GM19025 (cell line): ENCODE results near the gene USP37.

Experiments used
- ATAC-seq: cut with Tn5 transposase; IDR thresholded peaks from one replicate; pipeline ENCODE4 v1.9.1; 2021; ENCODE audit warnings: mild to moderate bottlenecking, low read depth, moderate library complexity; ENCODE audit not compliant: unreplicated experiment

The USP37 gene

DNA sequence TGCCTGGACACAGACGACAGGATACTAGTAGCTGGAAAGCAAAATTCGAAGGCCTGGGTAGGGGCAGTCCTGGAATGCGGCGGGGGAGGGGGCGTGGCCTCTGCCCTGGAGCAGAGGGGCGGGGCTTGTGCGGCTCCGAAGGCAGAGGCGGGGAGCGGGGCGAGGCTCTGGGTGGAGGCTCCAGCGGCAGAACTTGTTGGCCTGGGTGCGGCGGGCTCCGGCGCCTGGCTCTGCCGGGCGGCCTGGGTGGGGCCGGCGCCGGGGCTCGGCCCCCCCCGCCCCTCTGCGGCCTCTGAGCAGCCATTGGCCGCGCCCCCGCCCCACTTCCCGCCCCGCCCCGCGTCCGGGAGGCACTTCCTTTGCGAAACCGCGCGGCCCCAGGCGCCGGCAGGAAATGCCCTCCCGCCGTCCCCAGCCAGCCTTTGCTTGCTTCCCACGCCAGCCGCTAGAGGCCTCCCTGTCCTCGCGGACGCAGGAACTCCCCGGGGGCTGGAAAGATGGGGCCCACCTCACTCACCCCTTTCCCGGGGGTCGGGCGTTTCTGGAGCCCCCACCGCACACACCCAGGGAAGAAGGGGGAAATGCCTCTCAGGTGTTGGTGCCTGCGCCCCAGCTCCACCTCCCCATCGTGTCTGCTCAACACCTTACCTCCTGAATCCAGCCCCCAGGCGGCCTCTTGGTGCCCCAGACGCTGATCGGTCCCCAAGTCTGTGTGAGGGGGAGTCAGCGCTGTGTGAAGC, 161.8 kb downstream of the USP37 start:
- ATAC-seq = peak; percentile 83

DNA sequence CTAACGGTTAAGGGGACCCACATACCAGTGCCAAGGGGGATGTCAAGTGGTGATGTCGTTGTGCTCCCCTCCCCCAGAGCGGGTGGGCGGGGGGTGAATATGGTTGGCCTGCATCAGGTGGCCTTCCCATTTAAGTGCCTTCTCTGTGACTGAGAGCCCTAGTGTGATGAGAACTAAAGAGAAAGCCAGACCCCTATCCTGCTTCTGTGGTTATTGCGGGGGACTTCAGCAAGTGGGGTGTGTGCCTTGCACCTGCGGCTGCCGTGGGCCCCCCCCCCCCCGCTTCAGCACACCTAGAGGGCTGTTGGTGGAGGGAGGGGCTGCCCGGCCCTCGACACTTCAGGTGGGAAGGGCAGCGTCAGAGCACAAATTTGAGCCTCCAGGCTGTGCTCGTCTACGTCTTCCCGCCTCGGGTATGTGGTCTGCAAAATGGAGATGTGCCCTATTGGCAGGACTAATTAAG, 162.4 kb downstream of the USP37 start:
- ATAC-seq = no peak

DNA sequence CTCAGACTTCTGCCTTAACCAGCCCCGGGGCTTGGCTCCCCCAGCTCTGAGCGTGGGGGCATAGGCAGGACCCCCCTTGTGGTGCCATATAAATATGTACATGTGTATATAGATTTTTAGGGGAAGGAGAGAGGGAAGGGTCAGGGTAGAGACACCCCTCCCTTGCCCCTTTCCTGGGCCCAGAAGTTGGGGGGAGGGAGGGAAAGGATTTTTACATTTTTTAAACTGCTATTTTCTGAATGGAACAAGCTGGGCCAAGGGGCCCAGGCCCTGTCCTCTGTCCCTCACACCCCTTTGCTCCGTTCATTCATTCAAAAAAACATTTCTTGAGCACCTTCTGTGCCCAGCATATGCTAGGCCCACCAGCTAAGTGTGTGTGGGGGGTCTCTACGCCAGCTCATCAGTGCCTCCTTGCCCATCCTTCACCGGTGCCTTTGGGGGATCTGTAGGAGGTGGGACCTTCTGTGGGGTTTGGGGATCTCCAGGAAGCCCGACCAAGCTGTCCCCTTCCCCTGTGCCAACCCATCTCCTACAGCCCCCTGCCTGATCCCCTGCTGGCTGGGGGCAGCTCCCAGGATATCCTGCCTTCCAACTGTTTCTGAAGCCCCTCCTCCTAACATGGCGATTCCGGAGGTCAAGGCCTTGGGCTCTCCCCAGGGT, 162.9 kb downstream of the USP37 start:
- no peak for ATAC-seq

DNA sequence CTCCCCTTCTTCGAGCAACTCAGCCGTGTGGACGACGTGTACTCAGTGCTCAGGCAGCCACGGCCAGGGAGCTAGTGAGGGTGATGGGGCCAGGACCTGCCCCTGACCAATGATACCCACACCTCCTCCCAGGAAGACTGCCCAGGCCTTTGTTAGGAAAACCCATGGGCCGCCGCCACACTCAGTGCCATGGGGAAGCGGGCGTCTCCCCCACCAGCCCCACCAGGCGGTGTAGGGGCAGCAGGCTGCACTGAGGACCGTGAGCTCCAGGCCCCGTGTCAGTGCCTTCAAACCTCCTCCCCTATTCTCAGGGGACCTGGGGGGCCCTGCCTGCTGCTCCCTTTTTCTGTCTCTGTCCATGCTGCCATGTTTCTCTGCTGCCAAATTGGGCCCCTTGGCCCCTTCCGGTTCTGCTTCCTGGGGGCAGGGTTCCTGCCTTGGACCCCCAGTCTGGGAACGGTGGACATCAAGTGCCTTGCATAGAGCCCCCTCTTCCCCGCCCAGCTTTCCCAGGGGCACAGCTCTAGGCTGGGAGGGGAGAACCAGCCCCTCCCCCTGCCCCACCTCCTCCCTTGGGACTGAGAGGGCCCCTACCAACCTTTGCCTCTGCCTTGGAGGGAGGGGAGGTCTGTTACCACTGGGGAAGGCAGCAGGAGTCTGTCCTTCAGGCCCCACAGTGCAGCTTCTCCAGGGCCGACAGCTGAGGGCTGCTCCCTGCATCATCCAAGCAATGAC, 163.6 kb downstream of the USP37 start:
- ATAC-seq = no peak

DNA sequence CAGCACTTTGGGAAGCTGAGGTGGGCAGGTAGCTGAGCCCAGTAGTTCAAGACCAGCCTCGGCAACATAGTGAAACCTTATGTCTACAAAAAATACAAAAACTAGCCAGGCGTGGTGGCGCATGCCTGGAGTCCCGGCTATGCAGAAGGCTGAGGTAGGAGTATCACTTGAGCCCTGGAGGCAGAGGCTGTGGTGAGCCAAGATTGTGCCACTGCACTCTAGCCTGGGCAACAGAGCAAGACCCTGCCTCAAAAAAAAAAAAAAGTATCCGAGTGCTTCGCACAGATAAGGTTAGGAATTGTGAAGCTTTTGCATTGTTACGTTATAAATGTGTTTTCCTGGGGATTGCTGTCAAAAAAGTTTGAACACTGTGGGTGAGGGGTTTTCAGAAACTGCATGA, 164.3 kb downstream of the USP37 start:
- ATAC-seq = no peak

DNA sequence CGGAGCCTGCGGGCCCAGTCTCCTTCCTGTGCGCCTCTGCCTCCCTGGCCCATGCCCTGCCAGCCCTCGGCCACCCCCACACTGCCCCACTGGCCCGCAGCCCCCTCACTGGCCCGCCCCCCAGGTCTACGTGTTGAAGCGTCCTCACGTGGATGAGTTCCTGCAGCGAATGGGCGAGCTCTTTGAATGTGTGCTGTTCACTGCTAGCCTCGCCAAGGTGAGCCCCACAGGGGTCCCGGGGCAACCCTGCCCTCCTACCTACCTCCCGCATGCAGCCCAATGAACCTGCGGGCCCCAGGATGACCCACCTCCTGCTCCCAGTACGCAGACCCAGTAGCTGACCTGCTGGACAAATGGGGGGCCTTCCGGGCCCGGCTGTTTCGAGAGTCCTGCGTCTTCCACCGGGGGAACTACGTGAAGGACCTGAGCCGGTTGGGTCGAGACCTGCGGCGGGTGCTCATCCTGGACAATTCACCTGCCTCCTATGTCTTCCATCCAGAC, 165.2 kb downstream of the USP37 start:
- ATAC-seq = no peak

DNA sequence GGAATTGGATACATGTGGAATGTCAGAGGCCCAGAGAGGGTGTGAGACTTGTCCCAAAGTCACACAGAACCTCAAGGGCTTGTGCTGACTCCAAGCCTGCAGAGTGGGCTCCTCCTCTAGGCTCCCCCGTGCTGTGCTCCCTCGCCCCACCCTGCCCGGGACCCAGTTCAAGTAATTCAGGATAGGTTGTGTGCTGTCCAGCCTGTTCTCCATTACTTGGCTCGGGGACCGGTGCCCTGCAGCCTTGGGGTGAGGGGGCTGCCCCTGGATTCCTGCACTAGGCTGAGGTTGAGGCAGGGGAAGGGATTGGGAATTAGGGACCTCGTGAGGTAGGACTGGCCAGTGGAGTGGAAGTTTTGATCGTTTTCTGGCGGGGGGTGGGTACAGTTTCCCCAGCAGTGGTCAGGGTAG, 165.7 kb downstream of the USP37 start:
- ATAC-seq = no peak

DNA sequence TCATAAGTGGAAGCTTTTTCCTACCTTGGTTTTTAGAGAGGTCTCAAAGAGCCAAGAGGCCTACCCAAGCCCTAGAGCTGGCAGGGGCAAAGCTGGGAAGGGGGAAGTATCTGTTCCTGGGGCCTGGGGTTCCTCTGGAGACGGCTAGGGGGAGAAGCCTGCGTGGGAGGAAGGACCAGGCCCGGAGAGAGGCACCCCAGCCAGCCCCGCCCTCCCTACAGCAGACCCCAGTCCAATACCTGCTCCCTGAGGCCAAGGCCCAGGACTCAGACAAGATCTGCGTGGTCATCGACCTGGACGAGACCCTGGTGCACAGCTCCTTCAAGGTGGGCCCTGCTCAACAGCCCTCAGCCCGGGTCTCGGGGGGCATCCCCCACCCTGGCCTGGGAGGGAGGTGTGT, 166.3 kb downstream of the USP37 start:
- ATAC-seq = no peak

DNA sequence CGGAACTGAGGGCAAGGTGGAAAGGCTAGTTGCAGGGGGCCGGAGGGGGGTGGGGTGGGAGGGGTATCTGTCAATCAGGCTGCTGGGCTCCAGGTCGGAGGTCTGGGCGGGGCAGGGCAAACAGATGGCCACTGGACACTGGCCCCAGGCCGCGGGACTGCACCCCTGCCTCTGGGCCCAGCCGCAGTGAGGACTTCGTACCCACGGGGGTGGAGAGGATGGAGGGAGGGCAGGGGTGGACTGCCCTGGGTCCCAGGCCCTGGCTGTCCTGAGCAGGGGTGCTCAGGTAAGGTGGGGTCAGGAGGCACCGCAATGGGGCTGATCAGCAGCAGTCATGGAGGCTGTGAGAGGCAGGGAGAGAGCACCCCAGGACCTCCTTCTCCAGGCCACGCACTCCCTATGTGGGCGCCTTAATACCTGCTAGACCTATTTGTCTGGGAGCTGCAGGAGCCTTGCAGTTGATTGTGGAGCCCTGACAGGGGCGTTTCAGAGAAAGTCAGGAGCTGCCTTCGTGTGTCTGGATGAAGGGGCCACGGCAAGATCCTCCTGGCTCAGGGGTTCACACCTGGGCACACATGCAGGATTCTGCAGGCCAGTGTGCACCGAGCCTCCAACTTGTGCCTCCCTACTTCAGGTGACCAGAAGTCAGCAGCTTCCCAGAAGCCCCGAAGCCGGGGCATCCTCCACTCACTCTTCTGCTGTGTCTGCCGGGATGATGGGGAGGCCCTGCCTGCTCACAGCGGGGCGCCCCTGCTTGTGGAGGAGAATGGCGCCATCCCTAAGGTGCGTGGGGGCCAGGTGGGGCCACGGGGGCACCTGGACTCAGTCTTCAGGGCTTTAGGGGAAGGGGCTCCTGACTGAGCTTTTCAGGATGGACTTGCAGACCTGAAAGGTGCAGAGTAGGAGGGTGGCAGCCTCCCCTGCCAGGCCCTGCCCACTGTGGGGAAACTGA, 166.9 kb downstream of the USP37 start:
- ATAC-seq = no peak
